ENCODE measurements around the gene SHROOM3. TPM values are rescaled to one million over a fixed set of nuclear protein-coding genes. Genes with fewer than 3 reads are reported as not detected.
"Not testable (repeated sequence)": the region's sequence is repeated elsewhere in the genome, so short reads cannot be mapped to it uniquely, and the experiment has no call there.

The SHROOM3 gene
- total and polyA plus RNA-seq, 2 of the 13 experiments (the other 11 are each of a cell fraction or from before 2014, with no cell fraction given): 0.01 TPM; not detected in 1

GRCh38 chr4:76607846-76608245 is 172.8 kb downstream of the SHROOM3 start:
- no peak overlapping the region for H3K27ac ChIP-seq (ENCODE audit: extremely low read length, insufficient read depth, low read length)
- FAIRE-seq (no peak), ATAC-seq (no peak), DNase-seq (ENCODE audit: low spot score) (no peak)
- no peaks in the 10 kb centered on the region for H4K20me1 ChIP-seq (ENCODE audit: insufficient read depth, low read length)
- no peaks in the 10 kb centered on the region for H3K36me3 ChIP-seq (replicated peaks in 1 of 2; ENCODE audit: control insufficient read depth in 1 of 2, insufficient read depth in 2 of 2, low read length in 2 of 2)
- no peaks in the 10 kb centered on the region for H3K9me3 ChIP-seq (ENCODE audit: low read length)
- in situ Hi-C loops (cut with HindIII; ENCODE audit: extremely low pct_ligation_motif_present, low pct_unique_long_range_greater_than_20kb) (no loop called here), intact Hi-C loops (cut with micrococcal nuclease; ENCODE audit: unreplicated experiment) (no loop called here)
- H3K4me1 ChIP-seq (ENCODE audit: insufficient read depth, low read length): no peaks in the 10 kb centered on the region
- ChIA-PET CTCF (ENCODE audit: low intra/inter-chr PET ratio, low total read pairs) (no interaction called here), POLR2A (no interaction called here)
- H3K4me3 ChIP-seq (replicated peaks in 1 of 3; ENCODE audit: insufficient read depth in 1 of 3, low read depth in 2 of 3, low read length in 3 of 3): no peak overlapping the region
- WGBS (ENCODE audit: low lambda C conversion rate): 45% methylated on average over 1 of the region's 1 CpG
- H2AFZ ChIP-seq (ENCODE audit: low read length): no peak overlapping the region
- H3K27me3 ChIP-seq (ENCODE audit: control insufficient read depth in 1 of 2, insufficient read depth in 2 of 2, low read length in 2 of 2): no peaks in the 10 kb centered on the region
- TF ChIP-seq ZMYM4 (CRISPR knock-in tag; IDR thresholded peaks at IDR 0.05) (no peak), DBP (CRISPR knock-in tag; IDR thresholded peaks at IDR 0.05; ENCODE audit: not compliant biosample characterization) (no peak), GFI1 (CRISPR knock-in tag; IDR thresholded peaks at IDR 0.05; ENCODE audit: borderline replicate concordance) (no peak), ZNF550 (CRISPR knock-in tag; IDR thresholded peaks at IDR 0.05; ENCODE audit: borderline replicate concordance) (no peak), HES4 (CRISPR knock-in tag; IDR thresholded peaks at IDR 0.05; ENCODE audit: borderline replicate concordance) (no peak), SMAD1 (CRISPR knock-in tag; IDR thresholded peaks at IDR 0.05; ENCODE audit: borderline replicate concordance, low read depth) (no peak), RBM39 (IDR thresholded peaks at IDR 0.05; ENCODE audit: low read depth, low read length, poor library complexity, severe bottlenecking) (no peak)
- H3K9ac ChIP-seq (ENCODE audit: insufficient read depth, low read depth, low read length): no peak overlapping the region
- no peaks in the 10 kb centered on the region for H3K79me2 ChIP-seq (ENCODE audit: insufficient read depth, low read length)
- no TSS peak for BruUV-seq (replicated peaks)
- no peak overlapping the region for H3K4me2 ChIP-seq (ENCODE audit: low read depth, low read length)

GRCh38 chr4:76608549-76608948 is 173.5 kb downstream of the SHROOM3 start:
- H3K9ac ChIP-seq (ENCODE audit: insufficient read depth, low read depth, low read length); H3K27ac ChIP-seq (ENCODE audit: extremely low read length, insufficient read depth, low read length); H3K4me3 ChIP-seq (replicated peaks in 1 of 3; ENCODE audit: insufficient read depth in 1 of 3, low read depth in 2 of 3, low read length in 3 of 3); H2AFZ ChIP-seq (ENCODE audit: low read length); POLR2A ChIA-PET; in situ Hi-C loops (cut with HindIII; ENCODE audit: extremely low pct_ligation_motif_present, low pct_unique_long_range_greater_than_20kb); intact Hi-C loops (cut with micrococcal nuclease; ENCODE audit: unreplicated experiment); BruUV-seq (replicated peaks); H4K20me1 ChIP-seq (ENCODE audit: insufficient read depth, low read length); H3K27me3 ChIP-seq (ENCODE audit: control insufficient read depth in 1 of 2, insufficient read depth in 2 of 2, low read length in 2 of 2); H3K4me1 ChIP-seq (ENCODE audit: insufficient read depth, low read length); H3K9me3 ChIP-seq (ENCODE audit: low read length); H3K36me3 ChIP-seq (replicated peaks in 1 of 2; ENCODE audit: control insufficient read depth in 1 of 2, insufficient read depth in 2 of 2, low read length in 2 of 2); H3K4me2 ChIP-seq (ENCODE audit: low read depth, low read length); H3K79me2 ChIP-seq (ENCODE audit: insufficient read depth, low read length); CTCF ChIA-PET (ENCODE audit: low intra/inter-chr PET ratio, low total read pairs); ATAC-seq; FAIRE-seq; DNase-seq (ENCODE audit: low spot score): not testable (repeated sequence)

Data from HepG2 (cell line).